ENCODE measurements around the gene ATP6V0A4.

ATP6V0A4 gene

DNA sequence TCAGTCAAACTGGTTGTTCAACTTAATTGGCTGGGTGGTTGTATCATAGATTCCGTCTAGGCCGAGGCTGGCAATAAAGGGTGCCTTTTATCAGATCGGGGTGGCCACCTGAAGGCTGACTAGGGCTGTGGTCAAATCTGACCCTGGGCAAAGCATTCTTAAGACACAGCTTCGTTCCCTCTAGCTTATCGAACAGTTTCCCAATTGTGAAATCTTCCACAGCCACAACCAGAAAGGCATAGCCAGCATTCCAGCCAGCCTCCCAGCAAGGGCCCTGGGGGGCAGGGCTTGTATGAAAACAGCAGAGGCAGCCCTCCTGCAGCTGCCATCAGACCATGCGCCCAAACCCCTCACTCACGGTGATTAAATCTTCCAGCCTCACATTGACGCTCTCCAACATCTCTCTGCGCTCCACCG is 42.7 kb downstream of the ATP6V0A4 start:
- Histone ChIP-seq H3K36me3 (ENCODE audit: insufficient read depth) (no peaks in the 10 kb centered on the region), H3K4me1 (ENCODE audit: low read depth, poor library complexity, severe bottlenecking) (no peaks in the 10 kb centered on the region), H3K9ac (no peak overlapping the region), H2AFZ (ENCODE audit: low read depth) (no peak overlapping the region), H3K4me2 (no peak overlapping the region), H3K27ac (no peak overlapping the region), H4K20me1 (ENCODE audit: insufficient read depth) (no peaks in the 10 kb centered on the region), H3K27me3 (ENCODE audit: insufficient read depth, low read depth) (no peaks in the 10 kb centered on the region), H3K79me2 (ENCODE audit: insufficient read depth, low read depth) (no peaks in the 10 kb centered on the region), H3K4me3 (IDR thresholded peaks at IDR 0.05; ENCODE audit: insufficient read depth, low read depth, low read length) (no peak overlapping the region)
- TF ChIP-seq, protein P1, sequence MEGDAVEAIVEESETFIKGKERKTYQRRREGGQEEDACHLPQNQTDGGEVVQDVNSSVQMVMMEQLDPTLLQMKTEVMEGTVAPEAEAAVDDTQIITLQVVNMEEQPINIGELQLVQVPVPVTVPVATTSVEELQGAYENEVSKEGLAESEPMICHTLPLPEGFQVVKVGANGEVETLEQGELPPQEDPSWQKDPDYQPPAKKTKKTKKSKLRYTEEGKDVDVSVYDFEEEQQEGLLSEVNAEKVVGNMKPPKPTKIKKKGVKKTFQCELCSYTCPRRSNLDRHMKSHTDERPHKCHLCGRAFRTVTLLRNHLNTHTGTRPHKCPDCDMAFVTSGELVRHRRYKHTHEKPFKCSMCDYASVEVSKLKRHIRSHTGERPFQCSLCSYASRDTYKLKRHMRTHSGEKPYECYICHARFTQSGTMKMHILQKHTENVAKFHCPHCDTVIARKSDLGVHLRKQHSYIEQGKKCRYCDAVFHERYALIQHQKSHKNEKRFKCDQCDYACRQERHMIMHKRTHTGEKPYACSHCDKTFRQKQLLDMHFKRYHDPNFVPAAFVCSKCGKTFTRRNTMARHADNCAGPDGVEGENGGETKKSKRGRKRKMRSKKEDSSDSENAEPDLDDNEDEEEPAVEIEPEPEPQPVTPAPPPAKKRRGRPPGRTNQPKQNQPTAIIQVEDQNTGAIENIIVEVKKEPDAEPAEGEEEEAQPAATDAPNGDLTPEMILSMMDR (conservative IDR thresholded peaks at IDR 0.05; ENCODE audit: low read depth, low read length): no peak

DNA sequence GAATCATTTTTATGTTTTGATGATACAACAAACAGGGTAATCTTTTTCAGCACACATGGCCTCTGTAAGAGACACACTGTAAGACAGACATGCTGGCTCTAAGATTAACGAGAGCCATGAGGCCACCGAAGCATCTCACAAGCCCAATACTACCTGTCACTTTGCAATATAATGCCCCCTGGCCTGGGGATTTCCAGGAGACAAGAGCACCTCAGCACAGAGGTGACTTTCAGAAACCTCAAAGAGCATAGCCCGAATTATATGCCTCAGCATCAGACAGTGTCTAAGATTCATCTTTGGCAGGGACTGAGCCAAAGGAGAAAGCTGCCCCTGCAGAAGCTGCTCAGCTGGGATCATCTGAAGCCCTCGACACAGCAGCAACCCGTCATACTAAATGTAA is 44.4 kb downstream of the ATP6V0A4 start:
- Histone ChIP-seq H3K27me3 (ENCODE audit: insufficient read depth, low read depth) (no peaks in the 10 kb centered on the region), H3K4me3 (IDR thresholded peaks at IDR 0.05; ENCODE audit: insufficient read depth, low read depth, low read length) (no peak overlapping the region), H3K27ac (no peak overlapping the region), H3K36me3 (ENCODE audit: insufficient read depth) (no peaks in the 10 kb centered on the region), H4K20me1 (ENCODE audit: insufficient read depth) (no peaks in the 10 kb centered on the region), H3K4me1 (ENCODE audit: low read depth, poor library complexity, severe bottlenecking) (no peaks in the 10 kb centered on the region), H3K4me2 (no peak overlapping the region), H2AFZ (ENCODE audit: low read depth) (no peak overlapping the region), H3K79me2 (ENCODE audit: insufficient read depth, low read depth) (no peaks in the 10 kb centered on the region), H3K9ac (no peak overlapping the region)
- TF ChIP-seq, protein P1 (conservative IDR thresholded peaks at IDR 0.05; ENCODE audit: low read depth, low read length): no peak

- no peak overlapping the region for H2AFZ ChIP-seq (ENCODE audit: low read depth)
- TF ChIP-seq, protein P1 (conservative IDR thresholded peaks at IDR 0.05; ENCODE audit: low read depth, low read length): no peak
- no peaks in the 10 kb centered on the region for H3K27me3 ChIP-seq (ENCODE audit: insufficient read depth, low read depth)
- no peaks in the 10 kb centered on the region for H3K36me3 ChIP-seq (ENCODE audit: insufficient read depth)
- H3K27ac ChIP-seq: no peak overlapping the region
- no peaks in the 10 kb centered on the region for H3K4me1 ChIP-seq (ENCODE audit: low read depth, poor library complexity, severe bottlenecking)
- H4K20me1 ChIP-seq (ENCODE audit: insufficient read depth): no peaks in the 10 kb centered on the region
- no peak overlapping the region for H3K4me3 ChIP-seq (IDR thresholded peaks at IDR 0.05; ENCODE audit: insufficient read depth, low read depth, low read length)
- no peaks in the 10 kb centered on the region for H3K79me2 ChIP-seq (ENCODE audit: insufficient read depth, low read depth)
- H3K9ac ChIP-seq: no peak overlapping the region
- H3K4me2 ChIP-seq: no peak overlapping the region
These were observed 44.9 kb downstream of the ATP6V0A4 start for GRCh38 chr7:138753150-138753518.

DNA sequence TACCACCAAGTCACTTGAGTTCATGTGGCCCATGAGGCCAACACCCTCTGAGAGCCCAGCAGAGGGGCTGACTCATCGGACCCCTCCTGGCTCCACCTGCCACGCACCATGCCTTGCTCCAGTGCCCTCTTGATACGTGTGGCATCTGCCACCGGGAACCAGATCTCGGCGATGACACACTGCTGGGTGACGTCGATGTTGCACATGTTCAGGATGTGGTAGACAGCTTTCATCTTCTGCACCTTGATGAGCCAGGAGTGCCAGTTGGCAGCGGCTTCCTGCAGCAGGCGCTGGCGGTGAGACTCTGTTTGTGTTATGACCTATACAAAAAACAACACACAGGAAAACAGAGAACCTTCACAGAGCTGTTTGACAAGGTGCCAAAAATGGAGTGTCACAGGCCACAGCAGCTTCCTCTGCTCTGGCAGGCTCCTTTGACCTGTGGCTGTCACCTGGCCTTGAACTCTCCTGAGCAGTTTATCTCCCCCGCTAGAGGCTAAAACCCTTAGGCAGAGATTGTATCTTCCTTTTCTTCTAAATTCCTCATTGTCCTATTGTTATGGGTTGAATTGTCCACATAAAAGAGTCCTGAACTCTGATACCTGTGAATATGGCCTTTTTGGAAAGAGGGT is 45.4 kb downstream of the ATP6V0A4 start:
- H3K4me2 ChIP-seq: no peak overlapping the region
- no peaks in the 10 kb centered on the region for H3K79me2 ChIP-seq (ENCODE audit: insufficient read depth, low read depth)
- H4K20me1 ChIP-seq (ENCODE audit: insufficient read depth): no peaks in the 10 kb centered on the region
- H3K9ac ChIP-seq: no peak overlapping the region
- H2AFZ ChIP-seq (ENCODE audit: low read depth): no peak overlapping the region
- TF ChIP-seq, protein P1 (conservative IDR thresholded peaks at IDR 0.05; ENCODE audit: low read depth, low read length): no peak
- no peak overlapping the region for H3K27ac ChIP-seq
- no peak overlapping the region for H3K4me3 ChIP-seq (IDR thresholded peaks at IDR 0.05; ENCODE audit: insufficient read depth, low read depth, low read length)
- H3K36me3 ChIP-seq (ENCODE audit: insufficient read depth): no peaks in the 10 kb centered on the region
- no peaks in the 10 kb centered on the region for H3K27me3 ChIP-seq (ENCODE audit: insufficient read depth, low read depth)
- no peaks in the 10 kb centered on the region for H3K4me1 ChIP-seq (ENCODE audit: low read depth, poor library complexity, severe bottlenecking)
